GM19035 (cell line): ENCODE data around the gene HAUS8.

Source experiments
- ATAC-seq: cut with Tn5 transposase; IDR thresholded peaks from one replicate; pipeline ENCODE4 v1.9.1; 2021; ENCODE audit not compliant: unreplicated experiment

The HAUS8 gene

GRCh38 chr19:17076543-17076991, 1.3 kb upstream of the HAUS8 start:
- no peak for ATAC-seq

DNA sequence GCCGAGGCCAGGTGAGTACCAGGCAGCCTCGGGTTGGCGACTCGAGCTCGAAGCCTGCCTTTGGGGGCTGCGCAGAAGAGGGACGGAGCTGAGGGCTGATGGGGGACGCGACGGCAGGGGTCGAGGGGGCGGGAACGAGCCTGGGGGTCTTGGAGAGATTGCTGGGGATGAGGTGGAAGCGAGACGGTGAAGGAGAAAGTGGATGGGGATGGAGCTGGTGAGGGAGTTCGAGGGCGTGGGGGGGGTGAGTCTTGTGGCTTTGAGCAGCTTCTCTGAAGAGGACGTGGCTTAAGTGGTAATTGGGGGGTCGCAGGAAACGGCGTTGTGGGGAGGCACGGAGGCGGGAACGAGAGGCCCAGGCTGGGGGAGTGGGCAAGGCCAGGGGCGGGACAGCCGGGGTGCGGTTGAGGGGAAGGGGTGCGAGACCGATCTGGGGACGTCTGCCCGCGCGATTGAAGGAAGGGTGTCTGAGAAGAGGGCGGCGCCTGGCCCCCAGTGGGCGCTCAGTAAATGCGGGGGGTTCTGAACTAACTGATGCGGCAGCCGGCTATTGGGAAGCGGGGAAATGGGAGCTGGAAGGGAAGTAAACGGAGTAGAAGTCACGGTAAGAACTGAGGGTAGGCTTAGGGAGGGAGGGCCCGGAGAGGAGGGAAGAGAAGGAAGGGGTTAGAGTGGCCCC, 751 bp upstream of the HAUS8 start:
- no peak for ATAC-seq

- ATAC-seq = no peak
Observed at GRCh38 chr19:17074634-17075034, 618 bp downstream of the HAUS8 start.

GRCh38 chr19:17073869-17074633, 1.2 kb downstream of the HAUS8 start:
- no peak for ATAC-seq

- ATAC-seq = no peak
Observed at GRCh38 chr19:17070912-17071311, 4.3 kb downstream of the HAUS8 start.

DNA sequence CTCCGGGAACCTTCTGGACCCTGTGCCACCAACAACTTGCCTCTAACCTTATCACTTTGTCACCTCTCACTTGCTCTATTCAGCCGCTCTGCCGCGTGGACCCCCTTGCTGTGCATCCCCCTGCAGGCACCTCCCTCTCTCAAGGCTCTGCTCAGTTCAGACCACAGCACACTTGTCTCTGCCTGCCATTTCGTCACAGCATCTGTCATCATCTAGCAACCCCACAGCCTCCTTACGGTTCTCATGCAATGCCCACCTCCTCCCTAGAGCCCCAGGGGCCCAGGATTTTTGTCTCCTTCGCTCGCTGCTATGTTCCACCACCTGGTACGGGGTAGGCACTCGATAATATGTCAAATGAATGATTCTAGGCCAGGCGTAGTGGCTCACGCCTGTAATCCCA, 4.8 kb downstream of the HAUS8 start:
- no peak for ATAC-seq

DNA sequence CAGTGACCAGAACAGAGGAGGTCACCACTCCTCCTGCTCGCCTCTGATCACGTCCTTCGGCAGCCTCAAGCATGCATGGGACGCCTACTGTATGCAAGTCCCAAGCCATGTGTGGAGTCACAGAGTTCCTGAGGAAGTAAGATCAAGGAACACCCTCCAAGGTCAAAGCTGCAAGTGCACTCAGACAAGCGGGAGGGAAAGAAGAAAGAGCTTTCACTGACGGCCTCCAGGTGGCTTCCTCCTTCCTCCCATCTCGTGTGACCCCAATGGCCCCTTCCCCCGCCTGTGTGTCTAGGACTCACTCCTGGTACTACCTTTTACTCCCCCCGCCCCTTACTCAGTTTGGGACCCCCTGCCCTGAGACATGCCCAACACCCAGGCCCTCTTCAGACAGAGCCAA, 6.1 kb downstream of the HAUS8 start:
- ATAC-seq = no peak

GRCh38 chr19:17063428-17063827, 11.8 kb downstream of the HAUS8 start:
- ATAC-seq = no peak

DNA sequence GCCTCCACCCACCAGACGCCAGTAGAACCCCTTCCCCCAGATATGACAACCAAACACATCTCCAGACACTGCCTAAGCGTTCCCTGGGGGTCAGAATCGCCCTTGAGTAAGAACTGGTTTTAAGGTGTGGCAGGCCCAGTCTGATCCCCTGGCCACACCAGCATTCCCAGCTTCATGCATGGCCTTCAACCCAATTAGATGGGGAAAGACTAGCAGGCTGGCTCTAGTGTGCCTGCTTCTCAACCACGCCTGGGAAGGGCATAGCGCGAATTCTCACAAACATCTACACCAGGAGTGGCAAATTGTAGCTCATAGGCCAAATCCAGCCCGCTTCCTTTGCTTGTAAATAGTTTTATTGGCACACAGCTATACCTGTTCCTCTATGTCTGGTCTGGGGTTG, 13.6 kb downstream of the HAUS8 start:
- ATAC-seq = no peak

- ATAC-seq = no peak
Observed at GRCh38 chr19:17061205-17061604, 14.0 kb downstream of the HAUS8 start.

- ATAC-seq = no peak
Observed at GRCh38 chr19:17060802-17061201, 14.4 kb downstream of the HAUS8 start.

- no peak for ATAC-seq
Observed at GRCh38 chr19:17058236-17058635, 17.0 kb downstream of the HAUS8 start.

GRCh38 chr19:17055636-17056035, 19.6 kb downstream of the HAUS8 start:
- ATAC-seq = no peak

GRCh38 chr19:17054746-17055145, 20.5 kb downstream of the HAUS8 start:
- ATAC-seq = no peak

GRCh38 chr19:17052439-17052838, 22.8 kb downstream of the HAUS8 start:
- ATAC-seq = no peak

- no peak for ATAC-seq
Observed at GRCh38 chr19:17049711-17050280, 25.5 kb downstream of the HAUS8 start.

DNA sequence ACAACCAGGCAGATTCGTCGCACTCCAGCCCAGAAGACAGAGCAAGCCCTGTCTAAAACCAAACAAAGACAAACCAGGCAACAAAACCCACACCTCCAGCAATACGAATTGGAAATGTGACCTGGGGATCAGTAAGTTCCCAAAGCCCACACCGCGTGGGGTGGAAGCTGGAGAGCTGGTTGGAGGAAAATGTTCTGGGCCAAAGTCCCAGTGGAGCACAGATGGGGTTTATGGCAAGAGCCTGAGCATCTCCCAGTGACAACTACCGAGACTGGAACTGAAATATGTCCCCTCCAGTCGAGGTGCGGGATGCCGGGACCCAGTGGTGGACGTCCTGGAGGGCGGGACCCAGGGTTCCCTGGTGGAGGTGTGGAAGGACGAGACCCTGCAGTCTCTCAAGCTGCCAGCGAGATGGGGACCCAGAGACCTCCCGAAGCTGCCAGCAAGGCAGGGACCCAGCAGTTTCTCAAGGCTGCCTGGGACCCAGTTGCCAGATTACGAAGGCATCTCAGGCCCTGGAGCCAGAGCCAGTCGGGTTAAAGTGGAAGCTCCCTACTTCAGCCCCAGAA, 26.3 kb downstream of the HAUS8 start:
- no peak for ATAC-seq

GRCh38 chr19:17045907-17046502, 29.2 kb downstream of the HAUS8 start:
- no peak for ATAC-seq

DNA sequence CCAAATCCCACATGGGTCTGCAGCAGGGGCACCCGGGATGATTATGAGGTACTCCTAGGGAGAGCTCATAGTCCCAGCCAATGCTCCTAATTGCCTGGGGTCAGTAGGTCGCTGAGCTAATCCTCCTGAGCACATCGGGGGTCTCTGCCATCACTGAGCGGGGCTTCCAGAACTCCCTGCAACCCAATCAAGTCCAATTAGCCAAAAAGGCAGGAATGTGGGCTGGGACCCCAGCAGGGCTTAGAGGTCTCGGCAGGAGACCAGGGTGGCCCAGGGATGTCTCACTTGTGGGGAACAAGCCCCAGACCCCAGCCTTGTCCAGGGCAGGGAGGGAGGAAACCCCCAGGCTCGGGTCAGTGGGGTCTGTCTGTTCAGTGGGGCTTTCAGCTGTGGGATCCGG, 31.5 kb downstream of the HAUS8 start:
- no peak for ATAC-seq

DNA sequence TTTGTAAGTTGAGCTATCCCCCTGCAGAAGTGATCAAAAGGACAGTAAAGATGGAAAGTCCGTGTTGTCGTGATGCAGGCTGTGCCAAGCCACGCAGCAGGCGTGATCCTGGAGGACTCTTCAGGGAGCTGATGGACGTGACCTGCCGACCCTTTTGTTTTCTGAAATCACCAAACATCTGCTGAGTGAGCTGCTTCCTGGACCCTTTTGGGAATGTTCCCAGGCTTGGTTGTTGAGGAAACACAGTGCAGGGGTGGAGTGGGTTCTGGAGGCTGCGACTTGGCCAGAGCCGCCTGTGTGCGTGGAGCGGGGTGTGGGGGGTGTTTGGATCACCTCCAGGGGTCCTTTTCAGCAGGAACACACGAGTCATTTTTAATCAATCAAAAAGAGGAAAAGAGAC, 33.3 kb downstream of the HAUS8 start:
- no peak for ATAC-seq

- no peak for ATAC-seq
Observed at GRCh38 chr19:17037966-17038500, 37.2 kb downstream of the HAUS8 start.
